Neural progenitor cell (in vitro differentiated cells): Measurements from ENCODE around the gene TET2.

Source experiments
- EZH2phosphoT487 ChIP-seq: fragments of 200-600 bp; sonication (generic); IDR thresholded peaks from 2 replicates; pipeline ENCODE4 v1.6.1; 2017; ENCODE audit warnings: antibody characterized with exemption
- TF ChIP-seq, protein P1 (sequence below): fragments of 200-600 bp; sonication (generic); IDR thresholded peaks from 2 replicates; pipeline ENCODE4 v1.5.1; 2017; ENCODE audit warnings: antibody characterized with exemption, mild to moderate bottlenecking

DNA sequence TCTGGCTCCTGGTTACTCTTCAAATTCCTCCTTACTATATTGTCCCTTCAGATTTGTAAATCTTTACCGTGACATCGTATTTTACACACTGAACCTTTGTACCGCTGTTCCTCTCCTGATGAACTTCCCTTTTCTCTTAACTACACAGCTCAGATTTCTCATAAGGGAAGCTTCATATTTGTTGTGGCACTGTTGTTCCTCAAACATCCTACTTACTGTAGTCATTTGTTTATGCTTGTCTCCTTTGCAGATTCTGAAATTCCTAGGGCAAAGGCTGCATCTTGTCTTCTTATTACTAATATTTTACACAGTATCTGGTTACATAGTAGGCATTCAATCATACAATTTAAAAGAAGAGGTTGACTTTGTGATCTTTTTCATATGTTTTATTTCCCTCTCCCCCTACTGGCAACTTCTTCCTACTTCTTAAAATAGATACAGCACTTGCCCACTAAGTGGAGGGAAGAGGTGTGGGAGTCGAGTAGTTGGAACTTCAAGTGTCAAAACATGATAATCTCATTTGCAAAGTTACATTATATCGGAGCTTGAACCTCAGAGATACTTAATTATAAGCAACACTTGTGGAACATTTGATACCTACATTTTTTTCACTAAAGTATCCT lies 50.0 kb downstream of the TET2 start:
- TF ChIP-seq, protein P1, sequence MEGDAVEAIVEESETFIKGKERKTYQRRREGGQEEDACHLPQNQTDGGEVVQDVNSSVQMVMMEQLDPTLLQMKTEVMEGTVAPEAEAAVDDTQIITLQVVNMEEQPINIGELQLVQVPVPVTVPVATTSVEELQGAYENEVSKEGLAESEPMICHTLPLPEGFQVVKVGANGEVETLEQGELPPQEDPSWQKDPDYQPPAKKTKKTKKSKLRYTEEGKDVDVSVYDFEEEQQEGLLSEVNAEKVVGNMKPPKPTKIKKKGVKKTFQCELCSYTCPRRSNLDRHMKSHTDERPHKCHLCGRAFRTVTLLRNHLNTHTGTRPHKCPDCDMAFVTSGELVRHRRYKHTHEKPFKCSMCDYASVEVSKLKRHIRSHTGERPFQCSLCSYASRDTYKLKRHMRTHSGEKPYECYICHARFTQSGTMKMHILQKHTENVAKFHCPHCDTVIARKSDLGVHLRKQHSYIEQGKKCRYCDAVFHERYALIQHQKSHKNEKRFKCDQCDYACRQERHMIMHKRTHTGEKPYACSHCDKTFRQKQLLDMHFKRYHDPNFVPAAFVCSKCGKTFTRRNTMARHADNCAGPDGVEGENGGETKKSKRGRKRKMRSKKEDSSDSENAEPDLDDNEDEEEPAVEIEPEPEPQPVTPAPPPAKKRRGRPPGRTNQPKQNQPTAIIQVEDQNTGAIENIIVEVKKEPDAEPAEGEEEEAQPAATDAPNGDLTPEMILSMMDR: peak; percentile 32
- no peak for TF ChIP-seq EZH2phosphoT487
